ENCODE results near the gene PCID2.
A peak's percentile ranks its signal among the peaks of the same experiment; 100 is the strongest.

The PCID2 gene

DNA sequence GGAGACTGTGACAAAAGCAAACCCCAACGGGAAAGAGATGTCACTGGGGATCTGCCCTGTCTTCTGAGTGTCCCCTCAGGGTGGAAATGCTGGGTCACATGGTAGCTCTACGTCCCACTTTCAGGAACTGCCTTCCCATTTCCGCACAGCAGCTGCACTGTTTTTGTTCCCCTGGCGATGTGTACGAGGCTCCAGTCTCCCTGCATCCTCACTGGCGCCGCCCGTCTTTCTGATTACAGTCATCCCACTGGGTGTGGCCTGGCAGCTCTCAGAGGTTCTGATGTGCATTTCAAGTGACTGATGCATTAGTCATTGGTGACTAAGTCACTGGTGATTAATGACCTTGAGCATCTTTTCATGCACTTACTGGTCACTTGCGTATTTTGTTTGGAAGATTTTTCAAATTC is 21.2 kb downstream of the PCID2 start:
- H3K9ac ChIP-seq (ENCODE audit: low read length) = no peak overlapping the region
- no peak overlapping the region for H3K27ac ChIP-seq (ENCODE audit: low read depth, low read length)
- no peak overlapping the region for H3K4me3 ChIP-seq (ENCODE audit: low read depth, low read length)
- H3K27me3 ChIP-seq (ENCODE audit: control insufficient read depth, insufficient read depth, low read length) = no peaks in the 10 kb centered on the region
- peaks cover 82% of the 10 kb centered on the region for H3K36me3 ChIP-seq (ENCODE audit: control insufficient read depth, insufficient read depth, low read length)
- no peaks in the 10 kb centered on the region for H3K9me3 ChIP-seq (ENCODE audit: control insufficient read depth, insufficient read depth, low read depth, low read length)
- H3K4me1 ChIP-seq (ENCODE audit: control insufficient read depth, insufficient read depth, low read length) = no peaks in the 10 kb centered on the region

DNA sequence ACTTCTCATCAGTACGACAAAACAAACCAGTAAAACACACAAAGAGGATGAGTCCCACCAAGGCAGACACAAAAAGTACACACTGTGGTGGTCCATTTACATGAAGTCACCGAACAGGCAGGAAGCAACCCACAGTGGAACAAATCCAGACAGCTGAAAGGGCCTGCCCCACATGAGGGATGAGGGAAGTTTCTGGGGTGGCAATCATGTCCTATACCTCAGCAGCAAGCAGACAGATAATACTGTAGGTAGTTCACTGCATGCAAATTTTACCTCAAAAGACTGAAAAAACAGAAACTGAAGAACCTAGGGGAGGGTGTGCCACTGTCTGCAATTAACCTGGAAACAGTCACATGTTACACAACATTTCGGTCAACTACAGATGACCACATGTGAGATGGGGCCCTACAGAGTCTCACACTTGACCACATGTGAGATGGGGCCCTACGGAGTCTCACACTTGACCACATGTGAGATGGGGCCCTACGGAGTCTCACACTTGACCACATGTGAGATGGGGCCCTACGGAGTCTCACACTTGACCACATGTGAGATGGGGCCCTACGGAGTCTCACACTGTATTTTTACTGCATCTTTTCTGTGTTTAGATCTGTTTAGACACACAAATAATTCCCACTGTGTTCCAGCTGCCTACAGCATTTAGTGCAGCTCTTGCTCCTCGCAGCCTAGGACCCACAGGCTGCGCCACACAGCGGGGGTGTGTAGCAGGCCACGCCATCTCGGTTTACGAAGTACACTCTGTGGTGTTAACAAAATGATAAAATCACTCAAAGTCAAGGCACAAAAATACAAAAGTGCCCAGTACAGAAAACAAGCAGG is 22.2 kb downstream of the PCID2 start:
- no peaks in the 10 kb centered on the region for H3K4me1 ChIP-seq (ENCODE audit: control insufficient read depth, insufficient read depth, low read length)
- no peak overlapping the region for H3K4me3 ChIP-seq (ENCODE audit: low read depth, low read length)
- no peaks in the 10 kb centered on the region for H3K27me3 ChIP-seq (ENCODE audit: control insufficient read depth, insufficient read depth, low read length)
- peaks cover 82% of the 10 kb centered on the region for H3K36me3 ChIP-seq (ENCODE audit: control insufficient read depth, insufficient read depth, low read length)
- no peaks in the 10 kb centered on the region for H3K9me3 ChIP-seq (ENCODE audit: control insufficient read depth, insufficient read depth, low read depth, low read length)
- no peak overlapping the region for H3K9ac ChIP-seq (ENCODE audit: low read length)
- no peak overlapping the region for H3K27ac ChIP-seq (ENCODE audit: low read depth, low read length)

DNA sequence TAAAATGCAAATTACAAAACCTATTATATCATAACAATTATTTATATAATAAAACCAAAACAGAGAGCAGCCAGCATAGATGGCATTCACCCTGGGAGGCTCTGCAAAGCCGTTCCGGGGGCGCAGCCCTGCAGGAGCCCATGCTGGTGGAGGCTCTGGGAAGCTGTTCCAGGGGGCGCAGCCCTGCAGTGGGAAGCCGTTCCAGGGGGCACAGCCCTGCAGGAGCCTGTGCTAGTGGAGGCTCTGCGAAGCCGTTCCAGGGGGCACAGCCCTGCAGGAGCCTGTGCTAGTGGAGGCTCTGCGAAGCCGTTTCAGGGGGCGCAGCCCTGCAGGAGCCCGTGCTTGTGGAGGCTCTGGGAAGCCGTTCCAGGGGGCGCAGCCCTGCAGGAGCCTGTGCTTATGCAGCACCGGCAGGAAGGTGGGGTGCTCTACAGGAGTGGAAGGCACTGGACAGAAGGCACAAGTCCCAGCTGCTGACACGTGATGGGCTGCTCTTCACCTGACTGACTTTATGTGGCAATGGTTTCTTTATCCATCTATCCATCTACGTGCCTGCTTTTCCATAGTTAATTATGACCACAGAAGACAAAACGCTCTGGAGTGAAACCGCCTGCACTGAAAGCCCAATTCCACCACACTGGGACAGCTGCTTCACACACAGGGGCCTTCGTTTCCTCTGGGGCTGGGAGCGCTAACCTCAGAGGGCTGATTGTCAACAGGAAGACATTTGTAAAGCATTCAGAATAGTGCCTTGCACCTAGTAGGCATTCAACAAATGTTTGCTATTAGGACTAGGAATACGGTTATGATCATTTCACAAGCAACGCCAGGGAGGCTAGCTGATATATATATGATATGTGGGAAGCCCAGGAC is 23.7 kb downstream of the PCID2 start:
- Histone ChIP-seq H3K4me1 (ENCODE audit: control insufficient read depth, insufficient read depth, low read length) (peaks cover 2% of the 10 kb centered on the region; the same call in 1 of the 2 replicates), H3K27ac (ENCODE audit: low read depth, low read length) (no peak overlapping the region)

DNA sequence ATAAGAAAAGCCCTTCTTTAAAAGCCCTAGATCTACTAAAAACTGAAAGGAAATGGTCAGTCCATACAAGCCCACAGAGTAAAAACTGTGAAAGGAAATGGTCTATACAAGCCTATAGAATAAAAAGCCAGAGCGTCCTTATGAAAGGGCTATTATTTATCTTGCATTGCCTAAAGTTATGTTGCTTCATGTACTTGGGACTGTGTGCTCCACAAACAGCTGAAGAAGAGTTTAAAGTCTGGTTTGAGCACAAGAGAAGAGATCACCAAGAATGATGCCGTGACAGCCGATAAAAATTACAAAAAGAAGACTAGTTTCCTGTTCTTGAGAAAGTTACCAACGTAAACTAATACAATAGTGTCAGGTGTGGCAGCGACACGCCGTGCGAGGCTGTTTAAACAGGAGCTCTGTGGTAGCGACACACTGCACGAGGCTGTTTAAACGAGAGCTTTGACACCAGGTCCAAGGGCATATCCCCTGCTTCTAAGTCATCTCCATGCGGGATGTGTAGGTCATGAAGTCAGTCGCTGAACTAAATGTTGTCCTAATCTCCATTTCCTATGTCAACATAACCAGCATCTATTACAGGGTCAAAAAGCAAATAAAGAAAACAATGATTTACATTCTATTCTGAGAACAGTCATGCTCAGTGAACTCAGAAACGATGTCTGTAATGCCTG is 24.9 kb downstream of the PCID2 start:
- Histone ChIP-seq H3K4me1 (ENCODE audit: control insufficient read depth, insufficient read depth, low read length) (peaks cover 4% of the 10 kb centered on the region; the same call in 1 of the 2 replicates), H3K27me3 (ENCODE audit: control insufficient read depth, insufficient read depth, low read length) (no peaks in the 10 kb centered on the region), H3K36me3 (ENCODE audit: control insufficient read depth, insufficient read depth, low read length) (peaks cover 88% of the 10 kb centered on the region), H3K9me3 (ENCODE audit: control insufficient read depth, insufficient read depth, low read depth, low read length) (no peaks in the 10 kb centered on the region), H3K9ac (ENCODE audit: low read length) (no peak overlapping the region), H3K27ac (ENCODE audit: low read depth, low read length) (no peak overlapping the region), H3K4me3 (ENCODE audit: low read depth, low read length) (no peak overlapping the region)

More for the DNA sequence above, 23.7 kb downstream of the PCID2 start:
- no peak overlapping the region for H3K4me3 ChIP-seq (ENCODE audit: low read depth, low read length)
- H3K36me3 ChIP-seq (ENCODE audit: control insufficient read depth, insufficient read depth, low read length) = peaks cover 83% of the 10 kb centered on the region
- no peaks in the 10 kb centered on the region for H3K27me3 ChIP-seq (ENCODE audit: control insufficient read depth, insufficient read depth, low read length)
- H3K9me3 ChIP-seq (ENCODE audit: control insufficient read depth, insufficient read depth, low read depth, low read length) = no peaks in the 10 kb centered on the region
- H3K9ac ChIP-seq (ENCODE audit: low read length) = no peak overlapping the region

DNA sequence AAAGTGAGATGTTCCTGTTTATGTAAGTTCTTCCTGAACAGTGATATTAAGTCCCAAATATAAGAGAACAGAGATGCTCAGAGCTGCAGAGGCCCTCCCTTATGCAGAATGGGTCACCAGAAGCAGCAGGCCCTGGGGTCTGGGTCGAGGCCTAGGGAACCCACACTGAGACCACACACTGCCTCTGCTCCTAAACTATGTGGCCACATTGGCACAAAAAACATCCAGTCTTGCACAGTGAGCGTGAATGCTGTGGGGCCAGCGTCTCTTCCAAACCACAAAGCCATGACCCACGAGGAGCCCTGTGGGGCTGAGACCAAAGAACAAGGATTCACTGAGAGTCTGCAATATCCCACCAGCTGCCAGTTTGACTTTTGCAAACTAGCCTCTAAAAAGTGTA is 26.4 kb downstream of the PCID2 start:
- H3K9me3 ChIP-seq (ENCODE audit: control insufficient read depth, insufficient read depth, low read depth, low read length) = no peaks in the 10 kb centered on the region
- H3K36me3 ChIP-seq (ENCODE audit: control insufficient read depth, insufficient read depth, low read length) = peaks cover 87% of the 10 kb centered on the region
- H3K4me3 ChIP-seq (ENCODE audit: low read depth, low read length) = no peak overlapping the region
- H3K9ac ChIP-seq (ENCODE audit: low read length) = no peak overlapping the region
- H3K27me3 ChIP-seq (ENCODE audit: control insufficient read depth, insufficient read depth, low read length) = no peaks in the 10 kb centered on the region
- H3K27ac ChIP-seq (ENCODE audit: low read depth, low read length) = no peak overlapping the region
- H3K4me1 ChIP-seq (ENCODE audit: control insufficient read depth, insufficient read depth, low read length) = peaks cover 4% of the 10 kb centered on the region; the same call in 1 of the 2 replicates

DNA sequence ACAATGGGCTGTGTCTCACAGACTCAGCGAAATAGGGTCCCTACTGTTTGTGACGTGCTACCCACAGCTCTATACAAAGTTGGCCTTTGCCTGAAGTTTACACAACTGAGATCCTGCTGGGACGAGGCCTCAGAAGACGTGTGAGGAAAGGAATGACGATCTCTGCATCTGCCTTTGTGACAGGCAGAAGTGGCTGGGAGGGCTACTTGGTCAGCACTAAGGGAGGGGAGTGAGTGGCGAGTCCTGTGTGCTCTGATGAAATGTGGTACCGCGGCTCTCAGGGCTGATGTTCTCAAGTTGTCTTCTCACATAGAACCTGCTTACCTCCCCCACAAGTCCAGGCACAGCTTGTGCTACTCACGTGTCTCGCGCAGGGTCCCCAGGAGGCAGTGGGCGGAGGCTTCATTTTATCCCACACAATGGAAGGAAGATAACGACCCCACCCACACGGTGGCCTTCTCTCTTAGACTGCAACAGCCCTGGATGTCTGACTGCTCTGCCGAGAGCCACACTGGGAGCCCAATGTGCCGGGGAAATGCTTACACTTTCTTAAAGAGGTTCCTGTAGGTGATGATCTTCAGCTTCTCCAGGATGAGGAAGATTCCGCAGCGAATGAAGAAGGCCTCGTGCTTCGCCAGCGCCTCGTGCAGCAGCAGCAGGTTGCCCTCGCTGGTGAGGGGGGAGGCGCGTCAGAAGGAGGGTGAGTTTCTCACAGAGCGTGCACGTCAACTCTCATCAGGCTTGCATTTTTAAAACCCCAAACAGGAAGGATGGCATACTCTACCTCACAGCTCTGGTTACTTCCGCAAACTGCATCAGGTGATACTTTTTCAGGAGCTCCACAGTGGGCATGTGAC is 28.9 kb downstream of the PCID2 start:
- peaks cover 90% of the 10 kb centered on the region for H3K36me3 ChIP-seq (ENCODE audit: control insufficient read depth, insufficient read depth, low read length)
- H3K27ac ChIP-seq (ENCODE audit: low read depth, low read length) = no peak overlapping the region
- H3K4me1 ChIP-seq (ENCODE audit: control insufficient read depth, insufficient read depth, low read length) = peaks cover 4% of the 10 kb centered on the region; the same call in 1 of the 2 replicates
- no peaks in the 10 kb centered on the region for H3K27me3 ChIP-seq (ENCODE audit: control insufficient read depth, insufficient read depth, low read length)
- peak overlapping the region; percentile 17 for H3K9ac ChIP-seq (ENCODE audit: low read length)
- H3K9me3 ChIP-seq (ENCODE audit: control insufficient read depth, insufficient read depth, low read depth, low read length) = no peaks in the 10 kb centered on the region
- no peak overlapping the region for H3K4me3 ChIP-seq (ENCODE audit: low read depth, low read length)

DNA sequence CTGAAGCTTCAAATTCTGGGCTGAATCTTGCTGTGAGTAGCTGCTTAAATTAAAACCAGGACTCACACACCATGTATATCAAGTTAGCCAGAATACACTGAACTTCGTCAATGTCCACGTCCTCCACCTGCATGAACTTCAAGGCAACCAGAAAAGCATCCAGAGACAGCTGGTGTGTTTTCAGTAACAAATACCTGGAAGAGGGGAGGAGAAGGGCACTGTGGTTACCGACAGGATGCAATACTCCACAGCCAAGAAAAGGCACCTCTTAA is 29.6 kb downstream of the PCID2 start:
- Histone ChIP-seq H3K4me1 (ENCODE audit: control insufficient read depth, insufficient read depth, low read length) (peaks cover 4% of the 10 kb centered on the region; the same call in 1 of the 2 replicates), H3K9ac (ENCODE audit: low read length) (no peak overlapping the region), H3K4me3 (ENCODE audit: low read depth, low read length) (no peak overlapping the region), H3K27ac (ENCODE audit: low read depth, low read length) (no peak overlapping the region), H3K27me3 (ENCODE audit: control insufficient read depth, insufficient read depth, low read length) (no peaks in the 10 kb centered on the region), H3K36me3 (ENCODE audit: control insufficient read depth, insufficient read depth, low read length) (peaks cover 90% of the 10 kb centered on the region), H3K9me3 (ENCODE audit: control insufficient read depth, insufficient read depth, low read depth, low read length) (no peaks in the 10 kb centered on the region)

DNA sequence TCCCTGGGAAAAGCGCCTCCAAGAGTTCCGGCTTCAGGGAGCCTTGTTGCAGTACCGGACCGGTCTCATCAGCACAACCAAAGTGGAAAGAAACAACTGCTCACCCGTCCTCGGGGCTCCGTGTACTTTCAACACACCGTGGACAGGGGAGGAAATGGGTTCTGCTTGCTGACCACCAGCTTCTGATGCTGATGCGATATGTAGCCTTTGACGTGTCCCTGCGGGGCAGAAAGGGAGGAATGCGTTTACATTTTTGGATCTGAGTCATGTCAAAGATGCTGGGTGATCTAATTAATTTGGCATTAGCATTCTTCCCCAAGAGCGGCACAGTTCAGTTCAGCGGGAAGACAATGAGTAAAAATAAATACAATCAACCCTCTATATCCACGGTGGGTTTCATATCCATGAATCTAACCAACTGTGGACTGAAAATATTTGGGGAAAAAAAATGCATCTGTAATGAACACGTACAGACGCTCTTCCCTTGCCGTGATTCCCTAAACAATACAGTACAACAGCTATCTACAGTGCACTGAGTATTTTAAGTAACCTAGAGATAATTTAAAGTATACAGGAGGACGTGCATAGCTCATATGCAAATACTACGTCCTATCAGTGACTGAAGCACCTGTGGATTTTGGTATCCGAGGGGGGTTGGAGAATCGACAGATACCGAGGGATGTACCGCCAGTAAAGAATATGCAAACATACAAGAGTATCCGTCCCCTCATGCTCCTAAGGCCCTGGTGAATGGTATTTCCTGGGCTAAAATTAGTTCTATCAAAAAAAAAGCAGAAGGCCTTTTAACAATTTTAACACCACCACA is 30.2 kb downstream of the PCID2 start:
- no peak overlapping the region for H3K9ac ChIP-seq (ENCODE audit: low read length)
- peaks cover 89% of the 10 kb centered on the region for H3K36me3 ChIP-seq (ENCODE audit: control insufficient read depth, insufficient read depth, low read length)
- no peaks in the 10 kb centered on the region for H3K27me3 ChIP-seq (ENCODE audit: control insufficient read depth, insufficient read depth, low read length)
- no peak overlapping the region for H3K4me3 ChIP-seq (ENCODE audit: low read depth, low read length)
- H3K4me1 ChIP-seq (ENCODE audit: control insufficient read depth, insufficient read depth, low read length) = peaks cover 4% of the 10 kb centered on the region; the same call in 1 of the 2 replicates
- no peaks in the 10 kb centered on the region for H3K9me3 ChIP-seq (ENCODE audit: control insufficient read depth, insufficient read depth, low read depth, low read length)
- no peak overlapping the region for H3K27ac ChIP-seq (ENCODE audit: low read depth, low read length)

DNA sequence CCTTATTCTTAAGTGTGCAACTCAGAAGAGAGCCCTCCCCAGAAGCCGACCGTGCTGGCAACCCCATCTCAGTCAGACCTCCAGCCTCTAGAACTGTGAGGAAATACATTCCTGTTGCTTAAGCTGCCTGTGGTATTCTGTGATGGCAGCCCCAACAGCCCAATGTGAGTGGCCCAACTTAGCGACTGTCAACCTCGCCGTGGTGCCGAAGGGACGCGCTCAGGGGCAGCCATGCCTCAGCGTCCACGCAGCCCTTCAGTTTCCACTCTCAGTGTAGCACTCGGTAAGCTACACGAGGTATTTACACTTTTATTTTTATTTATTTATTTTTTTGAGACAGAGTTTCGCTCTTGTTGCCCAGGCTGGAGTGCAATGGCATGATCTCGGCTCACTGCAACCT is 31.6 kb downstream of the PCID2 start:
- Histone ChIP-seq H3K9ac (ENCODE audit: low read length) (no peak overlapping the region), H3K4me3 (ENCODE audit: low read depth, low read length) (no peak overlapping the region), H3K27me3 (ENCODE audit: control insufficient read depth, insufficient read depth, low read length) (no peaks in the 10 kb centered on the region), H3K27ac (ENCODE audit: low read depth, low read length) (no peak overlapping the region), H3K4me1 (ENCODE audit: control insufficient read depth, insufficient read depth, low read length) (peaks cover 4% of the 10 kb centered on the region; the same call in 1 of the 2 replicates), H3K36me3 (ENCODE audit: control insufficient read depth, insufficient read depth, low read length) (peaks cover 94% of the 10 kb centered on the region), H3K9me3 (ENCODE audit: control insufficient read depth, insufficient read depth, low read depth, low read length) (no peaks in the 10 kb centered on the region)

DNA sequence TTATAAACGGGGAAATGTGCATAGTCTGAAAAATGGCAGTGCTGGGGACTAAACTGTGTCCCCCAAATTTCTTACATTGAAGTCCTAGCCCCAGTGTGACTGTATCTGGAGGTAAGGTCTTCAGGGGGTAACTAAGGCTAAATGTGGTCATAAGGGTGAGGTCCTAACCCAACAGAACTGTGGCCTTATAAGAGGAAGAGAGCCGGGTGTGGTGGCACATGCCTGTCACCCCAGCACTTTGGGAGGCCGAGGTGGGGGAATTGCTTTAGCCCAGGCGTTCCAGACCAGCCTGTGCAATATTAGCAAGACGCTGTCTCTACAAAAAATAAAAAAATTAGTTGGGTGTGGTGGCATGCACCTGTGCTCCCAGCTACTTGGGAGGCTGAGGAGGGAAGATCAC is 32.2 kb downstream of the PCID2 start:
- no peak overlapping the region for H3K9ac ChIP-seq (ENCODE audit: low read length)
- H3K27ac ChIP-seq (ENCODE audit: low read depth, low read length) = no peak overlapping the region
- peaks cover 4% of the 10 kb centered on the region; the same call in 1 of the 2 replicates for H3K4me1 ChIP-seq (ENCODE audit: control insufficient read depth, insufficient read depth, low read length)
- no peaks in the 10 kb centered on the region for H3K27me3 ChIP-seq (ENCODE audit: control insufficient read depth, insufficient read depth, low read length)
- peaks cover 94% of the 10 kb centered on the region for H3K36me3 ChIP-seq (ENCODE audit: control insufficient read depth, insufficient read depth, low read length)
- H3K4me3 ChIP-seq (ENCODE audit: low read depth, low read length) = no peak overlapping the region
- H3K9me3 ChIP-seq (ENCODE audit: control insufficient read depth, insufficient read depth, low read depth, low read length) = no peaks in the 10 kb centered on the region
